ENCODE data around the gene MAST1.
"Not testable (repeated sequence)": the region's sequence is repeated elsewhere in the genome, so short reads cannot be mapped to it uniquely, and the experiment has no call there.

MAST1 gene

DNA sequence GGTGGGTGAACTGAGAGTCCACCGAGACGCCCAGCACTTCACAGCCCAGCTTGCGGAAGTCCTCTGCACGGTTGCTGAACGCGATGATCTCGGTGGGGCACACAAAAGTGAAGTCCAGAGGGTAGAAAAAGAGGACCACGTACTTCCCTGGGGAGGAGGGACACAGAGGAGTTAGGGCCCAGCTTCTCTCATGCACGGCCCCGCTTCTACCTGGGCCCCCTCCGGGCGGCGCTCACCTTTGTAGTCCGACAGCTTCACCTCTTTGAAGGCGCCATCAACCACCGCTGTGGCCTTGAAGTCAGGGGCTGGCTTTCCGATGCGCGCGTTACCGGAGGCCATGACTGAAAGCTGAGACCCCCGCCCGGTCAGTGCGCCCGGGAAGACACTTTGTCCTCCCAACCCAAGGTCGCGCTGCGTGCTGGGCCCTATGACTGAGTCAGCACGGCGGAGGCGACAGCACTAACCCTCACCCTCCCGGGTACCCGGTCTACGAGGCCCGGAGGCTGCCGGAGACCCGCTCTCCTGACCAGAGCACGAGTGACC lies 37.3 kb upstream of the MAST1 start:
- no peak for DNase-seq (ENCODE audit: low spot score)

DNA sequence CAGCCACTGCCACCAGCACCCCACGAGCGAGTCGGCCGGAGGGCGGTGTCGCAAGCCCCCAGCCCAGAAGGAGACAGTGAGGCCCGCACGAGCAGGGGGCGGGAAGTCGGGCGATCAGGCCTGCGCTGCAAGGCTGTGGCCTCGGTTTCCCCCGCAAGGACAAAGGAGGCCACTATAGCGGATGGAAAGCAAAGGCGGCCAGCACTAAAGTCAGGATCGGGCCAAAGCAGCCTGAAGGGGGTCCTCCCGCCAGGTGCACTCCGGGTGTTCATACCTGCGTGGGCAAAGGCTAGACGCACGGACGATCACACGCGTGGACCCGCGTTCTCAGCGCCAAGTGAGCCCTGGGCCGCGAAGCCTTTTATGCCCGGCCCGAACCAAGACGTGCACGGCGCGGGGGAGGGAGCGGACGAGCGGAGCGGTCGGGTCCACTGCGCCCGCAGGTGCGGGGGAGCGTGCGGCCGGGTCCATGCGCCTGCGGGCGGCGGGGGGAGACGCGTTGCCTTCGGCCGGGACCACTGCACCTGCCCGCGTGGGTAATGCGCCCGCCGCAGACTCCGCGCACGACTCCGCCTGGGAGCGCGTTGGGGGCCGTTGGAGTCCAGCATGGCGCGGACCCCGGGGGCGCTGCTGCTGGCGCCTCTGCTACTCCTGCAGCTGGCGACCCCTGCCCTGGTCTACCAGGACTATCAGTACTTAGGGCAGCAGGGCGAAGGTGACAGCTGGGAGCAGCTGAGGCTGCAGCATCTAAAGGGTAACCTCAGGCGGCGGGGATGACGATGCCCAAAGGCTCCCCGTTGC lies 36.6 kb upstream of the MAST1 start, which contains the start of the genes PRDX2 and THSD8:
Gene PRDX2 (minus strand): TSS at position 335 of the 801 bp plus-strand sequence. CDS start 539 bp downstream, outside the sequence.
Gene THSD8 (plus strand): TSS at position 604 of the 801 bp plus-strand sequence. CDS start 3 bp downstream, at position 607.
- DNase-seq (ENCODE audit: low spot score): peak; percentile 80

DNA sequence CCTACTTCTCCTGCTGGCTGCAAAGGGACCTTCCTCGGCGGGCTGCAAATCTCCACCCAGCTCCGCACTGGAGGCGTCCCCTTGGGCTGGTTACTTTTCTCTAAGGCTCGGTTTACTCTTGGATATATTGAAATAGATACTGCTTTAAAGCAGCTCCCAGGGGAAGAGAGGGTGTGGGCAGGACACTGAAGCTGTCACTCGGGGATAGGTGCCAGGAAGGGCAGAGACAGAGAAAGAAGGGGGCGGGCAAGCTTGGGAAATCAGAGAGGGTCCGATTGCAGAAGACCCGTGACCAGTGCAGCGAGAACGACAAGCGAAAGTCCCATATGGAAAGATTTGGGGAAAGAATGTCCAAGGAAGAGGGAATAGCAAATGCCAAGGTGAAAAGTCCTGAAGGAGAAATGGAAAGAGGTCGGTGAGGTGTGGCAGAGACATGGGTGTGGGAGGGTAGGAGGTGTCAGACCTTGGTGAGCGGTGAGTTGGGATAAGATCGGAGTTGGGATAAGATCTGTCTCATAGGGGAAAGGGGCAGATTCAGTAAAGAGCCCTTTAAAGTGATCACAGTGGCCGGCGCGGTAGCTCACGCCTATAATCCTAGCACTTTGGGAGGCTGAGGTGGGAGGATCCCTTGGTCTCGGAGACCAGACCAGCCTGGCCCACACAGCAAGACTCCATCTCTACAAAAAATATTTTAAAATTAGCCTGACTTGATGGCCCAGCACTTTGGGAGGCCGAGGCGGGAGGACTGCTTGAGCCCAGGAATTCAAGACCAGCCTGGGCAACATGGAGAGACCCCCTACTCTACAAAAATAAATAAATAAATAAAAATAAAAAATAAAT lies 35.8 kb upstream of the MAST1 start:
- DNase-seq (ENCODE audit: low spot score): no peak

DNA sequence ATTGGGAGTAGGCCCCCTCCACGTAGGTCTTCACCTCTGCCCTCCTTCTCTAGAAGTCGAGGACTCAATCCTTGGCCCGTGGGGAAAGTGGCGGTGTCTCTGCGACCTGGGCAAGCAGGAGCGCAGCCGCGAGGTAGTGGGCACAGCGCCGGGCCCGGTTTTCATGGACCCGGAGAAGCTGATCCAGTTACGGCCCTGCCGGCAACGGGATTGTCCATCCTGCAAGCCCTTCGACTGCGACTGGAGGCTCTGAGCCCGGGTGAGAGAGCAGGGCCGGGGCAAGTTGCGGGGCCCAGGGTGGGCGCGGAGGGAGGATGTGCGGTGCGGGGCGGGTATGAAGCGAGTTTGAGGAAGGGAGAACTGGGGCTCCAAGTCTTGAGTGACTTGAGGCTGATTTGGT lies 34.3 kb upstream of the MAST1 start:
- DNase-seq (ENCODE audit: low spot score): no peak

DNA sequence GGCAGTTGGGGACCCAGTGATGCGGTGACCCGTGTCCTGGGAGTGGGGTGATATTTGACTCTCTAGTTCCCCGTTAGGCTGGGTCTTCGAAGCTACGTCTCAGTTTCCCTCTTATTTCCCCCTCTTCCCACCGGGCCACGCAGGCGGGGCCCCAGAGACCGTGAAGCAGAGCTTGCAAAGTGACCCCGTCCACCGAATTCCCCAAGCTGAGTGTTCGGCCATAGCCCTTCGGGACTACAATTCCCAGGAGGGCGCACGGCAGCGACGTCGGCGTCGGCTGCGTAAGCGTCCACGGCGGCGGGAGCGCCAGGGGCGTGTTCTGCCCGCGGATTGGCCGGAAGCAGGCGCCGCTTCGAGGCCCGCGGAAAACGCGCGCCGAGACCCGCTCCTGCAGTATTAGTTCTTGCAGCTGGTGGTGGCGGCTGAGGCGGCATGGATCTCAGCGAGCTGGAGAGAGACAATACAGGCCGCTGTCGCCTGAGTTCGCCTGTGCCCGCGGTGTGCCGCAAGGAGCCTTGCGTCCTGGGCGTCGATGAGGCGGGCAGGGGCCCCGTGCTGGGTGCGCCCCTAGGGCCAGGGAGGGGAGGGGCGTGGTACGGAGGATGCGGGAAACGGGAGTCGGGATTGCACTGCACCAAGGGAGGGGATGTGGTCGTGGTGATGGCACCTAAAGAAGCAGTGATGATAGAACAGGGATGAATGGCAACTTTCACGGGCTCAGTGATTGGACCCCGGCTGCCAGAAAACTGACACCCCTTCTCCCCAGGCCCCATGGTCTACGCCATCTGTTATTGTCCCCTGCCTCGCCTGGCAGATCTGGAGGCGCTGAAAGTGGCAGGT lies 31.9 kb upstream of the MAST1 start, which contains the start of gene RNASEH2A:
Gene RNASEH2A (plus strand): TSS at position 343 of the 840 bp plus-strand sequence. CDS start 90 bp downstream, at position 433.
- DNase-seq (ENCODE audit: low spot score): peak; percentile 83

DNA sequence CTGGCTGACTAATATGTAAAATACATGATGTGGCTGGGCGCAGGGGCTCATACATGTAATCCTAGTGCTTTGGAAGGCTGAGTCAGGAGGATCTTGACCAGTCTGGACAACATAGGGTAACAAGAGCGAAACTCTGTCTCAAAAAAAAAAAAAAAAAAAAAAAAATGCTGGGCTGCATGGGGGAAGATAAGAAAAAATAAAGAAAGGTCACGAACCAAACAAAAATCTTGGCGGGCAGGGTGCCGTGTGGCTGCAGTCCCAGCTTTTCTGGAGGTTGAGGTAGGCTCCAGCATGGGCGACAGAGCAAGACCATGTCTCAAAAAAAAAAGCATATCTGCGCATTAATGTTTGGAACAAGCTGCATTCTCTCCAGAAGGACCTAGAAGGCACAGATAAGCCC lies 23.2 kb upstream of the MAST1 start:
- DNase-seq (ENCODE audit: low spot score): no peak

DNA sequence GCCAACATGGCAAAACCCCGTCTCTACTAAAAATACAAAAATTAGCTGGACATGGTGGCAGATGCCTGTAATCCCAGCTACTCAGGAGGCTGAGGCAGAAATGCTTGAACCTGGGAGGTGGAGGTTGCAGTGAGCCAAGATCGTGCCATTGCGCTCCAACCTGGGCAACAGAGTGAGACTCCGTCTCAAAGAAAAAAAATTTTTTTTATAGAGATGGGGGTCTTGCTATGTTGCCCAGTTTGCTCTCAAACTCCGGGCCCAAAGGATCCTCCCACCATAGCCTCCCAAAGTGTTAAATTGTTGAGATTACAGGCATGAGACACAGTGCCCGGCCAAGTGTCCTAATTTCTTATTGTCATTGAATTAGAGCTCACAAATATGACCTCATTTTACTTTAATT lies 21.1 kb upstream of the MAST1 start:
- DNase-seq (ENCODE audit: low spot score): not testable (repeated sequence)

DNA sequence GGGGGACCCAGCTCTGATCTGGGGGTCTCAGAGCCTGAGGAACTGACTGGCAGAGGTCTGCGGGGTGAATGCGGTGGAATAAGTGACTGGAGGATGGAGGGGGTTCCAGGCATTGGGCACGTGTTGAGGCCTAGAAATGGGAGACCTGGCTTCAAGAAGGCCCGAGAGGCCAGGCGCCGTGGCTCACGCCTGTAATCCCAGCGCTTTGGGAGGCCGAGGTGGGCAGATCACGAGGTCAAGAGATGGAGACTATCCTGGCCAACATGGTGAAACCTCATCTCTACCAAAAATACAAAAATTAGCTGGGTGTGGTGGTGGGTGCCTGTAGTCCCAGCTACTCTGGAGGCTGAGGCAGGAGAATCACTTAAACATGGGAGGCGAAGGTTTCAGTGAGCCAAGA lies 20.5 kb upstream of the MAST1 start:
- DNase-seq (ENCODE audit: low spot score): not testable (repeated sequence)

DNA sequence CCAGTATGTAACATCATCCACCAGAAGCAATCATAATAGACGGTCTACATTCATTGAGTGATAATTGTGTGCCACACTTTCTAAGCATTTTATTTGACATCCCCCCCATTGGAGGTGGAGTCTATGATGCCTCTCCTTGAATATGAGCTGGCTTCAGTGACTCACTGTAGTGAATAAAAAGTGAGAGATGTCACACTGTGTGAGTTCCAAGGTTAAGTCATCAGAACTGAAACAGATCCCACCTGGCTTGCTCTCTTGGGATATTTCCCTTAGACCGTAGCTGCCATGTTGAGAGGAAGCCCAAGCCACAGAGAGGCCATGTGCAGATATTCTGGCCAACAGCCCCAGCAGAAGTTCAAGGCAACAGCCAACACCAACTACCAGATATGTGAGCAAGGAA lies 16.6 kb upstream of the MAST1 start:
- DNase-seq (ENCODE audit: low spot score): no peak

DNA sequence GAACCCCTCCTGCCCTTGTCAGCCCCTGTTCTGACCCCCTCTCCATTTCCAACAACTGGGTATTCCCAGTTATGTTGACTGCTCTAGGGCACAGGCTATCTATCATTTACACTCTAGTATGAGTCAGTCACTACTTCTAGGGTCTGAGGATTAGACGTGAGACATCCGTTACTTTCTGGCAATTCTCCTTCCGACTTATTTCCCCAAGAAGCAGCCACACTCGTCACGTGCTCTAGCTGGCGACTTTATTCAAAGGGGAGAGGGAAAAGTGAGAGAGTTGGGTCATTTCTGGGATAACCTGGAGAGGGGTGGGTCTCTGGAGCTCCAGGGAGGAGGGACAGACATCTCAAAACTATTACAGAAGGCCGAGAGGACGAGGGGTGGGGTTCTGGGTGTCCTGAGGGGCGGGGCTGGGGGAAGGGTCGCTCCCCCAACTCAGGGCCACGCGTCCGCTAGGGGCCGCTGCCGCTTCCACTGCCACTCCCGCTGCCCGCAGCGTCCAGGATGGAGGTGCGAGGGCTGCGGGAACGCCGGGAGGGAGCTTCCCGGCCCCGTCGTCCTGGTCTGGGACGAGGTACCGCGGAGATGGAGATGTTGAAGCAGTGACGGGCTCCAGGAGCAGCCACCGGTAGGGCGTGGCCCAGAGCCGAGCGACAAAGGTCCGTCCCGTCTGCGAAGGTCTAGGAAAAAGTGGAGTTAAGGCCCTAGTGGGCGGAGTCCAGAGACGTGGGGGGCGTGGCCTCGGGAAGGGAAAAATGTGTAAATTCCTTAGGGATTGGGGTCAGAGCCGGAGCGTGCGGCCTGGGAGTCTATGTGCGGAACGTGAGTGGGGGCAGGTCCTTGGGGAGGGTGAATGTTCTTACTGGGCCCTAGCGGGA lies 12.8 kb upstream of the MAST1 start:
- DNase-seq (ENCODE audit: low spot score): peak; percentile 76

DNA sequence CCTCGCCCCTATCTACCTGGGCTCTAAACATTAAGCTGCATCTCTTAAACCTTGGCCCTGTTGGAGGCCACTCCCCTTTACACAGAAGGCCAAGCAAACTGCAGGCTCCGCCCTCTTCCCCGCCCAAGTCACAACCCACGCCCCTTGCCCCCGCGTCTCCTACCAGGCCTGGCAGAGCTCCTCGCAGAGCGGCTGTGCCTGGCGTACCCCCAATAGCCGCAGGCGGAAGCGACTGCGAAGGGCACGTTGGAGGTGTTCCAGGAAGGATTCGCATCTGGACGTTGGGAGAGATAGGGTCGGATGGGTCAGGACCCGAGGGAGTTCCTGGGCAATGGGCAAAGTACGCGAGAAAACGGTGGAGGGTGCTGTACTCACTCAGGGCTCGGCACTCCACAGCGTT lies 9.8 kb upstream of the MAST1 start:
- DNase-seq (ENCODE audit: low spot score): peak; percentile 69

DNA sequence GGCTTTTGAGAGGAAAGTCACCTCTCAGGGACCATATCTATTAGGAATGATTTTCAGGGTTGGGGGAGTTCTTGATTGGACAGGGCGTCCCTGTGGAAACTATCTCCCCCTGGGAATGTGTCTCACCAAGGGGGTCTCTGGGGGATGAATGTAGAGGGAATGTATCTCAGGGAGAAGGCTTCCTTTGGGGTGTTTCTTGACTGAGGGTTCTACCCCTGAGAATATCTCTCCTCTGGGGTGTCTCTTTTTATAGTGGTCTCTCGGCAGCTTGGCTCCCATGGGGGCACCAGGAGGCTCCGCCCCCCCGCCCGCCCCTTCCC lies 4.9 kb upstream of the MAST1 start:
- no peak for DNase-seq (ENCODE audit: low spot score)

DNA sequence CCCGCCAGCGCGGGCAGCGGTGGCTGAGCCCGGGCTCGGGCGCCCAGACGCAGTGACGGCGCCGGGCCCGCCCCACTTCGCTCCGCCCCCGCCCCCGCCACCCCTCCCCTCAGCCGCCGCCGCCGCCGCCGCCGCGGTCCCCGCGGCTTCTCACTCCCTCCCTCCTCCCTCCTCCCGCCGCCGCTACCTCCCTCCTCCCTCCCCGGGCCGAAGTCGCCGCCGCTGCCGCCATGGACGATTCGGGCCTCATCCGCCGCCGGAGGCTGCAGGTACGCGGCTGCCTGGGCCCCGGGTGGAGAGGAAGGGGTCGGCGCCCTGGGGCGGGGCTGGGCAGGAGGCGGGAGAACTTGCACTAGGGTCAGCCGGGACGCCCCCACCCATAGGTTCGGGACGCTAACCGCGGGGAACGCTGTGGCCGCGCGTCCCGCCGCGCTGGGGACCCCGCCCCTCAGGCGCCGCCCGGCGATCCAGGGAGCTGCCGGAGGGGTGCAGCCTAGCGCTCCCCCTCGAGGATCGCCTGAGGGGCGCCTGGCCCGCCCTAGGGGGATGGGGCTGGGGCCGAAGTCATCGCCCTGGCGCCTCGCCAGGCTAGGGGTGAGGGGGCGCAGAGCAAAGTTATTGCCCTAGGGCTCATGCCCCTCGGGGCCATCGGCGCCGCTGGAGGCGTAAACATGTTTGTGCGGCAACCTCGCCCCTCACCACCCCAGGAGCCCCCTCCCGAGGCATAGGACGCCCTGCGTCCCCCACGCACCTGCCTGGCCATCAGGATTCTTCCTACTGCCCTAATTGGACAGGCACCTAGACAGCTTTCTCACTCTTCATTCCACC lies 4.4 kb upstream of the MAST1 start:
- peak; percentile 55 for DNase-seq (ENCODE audit: low spot score)

DNA sequence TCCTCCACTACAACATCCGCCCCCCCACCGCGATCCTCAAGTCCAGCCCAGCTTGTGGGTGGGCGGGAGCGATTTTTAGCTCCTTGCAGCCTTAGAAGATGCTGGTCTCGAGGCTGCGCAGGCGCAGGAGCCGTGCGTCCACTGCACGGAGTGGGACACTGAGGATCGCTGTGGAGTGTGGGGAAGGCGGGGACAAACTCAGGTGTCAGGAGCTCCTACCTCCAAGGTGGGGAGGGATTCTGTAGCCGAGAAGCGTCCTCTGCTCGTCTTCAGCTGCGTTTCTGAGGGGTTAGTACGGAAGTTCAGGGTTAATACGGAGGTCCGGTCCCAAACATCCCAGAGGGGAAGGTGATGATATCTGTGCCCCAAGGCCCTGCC lies 3.8 kb upstream of the MAST1 start, which contains the start of gene RTBDN:
Gene RTBDN (minus strand): TSS at position 14 of the 378 bp plus-strand sequence. CDS start 4,600 bp downstream, outside the sequence.
- DNase-seq (ENCODE audit: low spot score): no peak

DNA sequence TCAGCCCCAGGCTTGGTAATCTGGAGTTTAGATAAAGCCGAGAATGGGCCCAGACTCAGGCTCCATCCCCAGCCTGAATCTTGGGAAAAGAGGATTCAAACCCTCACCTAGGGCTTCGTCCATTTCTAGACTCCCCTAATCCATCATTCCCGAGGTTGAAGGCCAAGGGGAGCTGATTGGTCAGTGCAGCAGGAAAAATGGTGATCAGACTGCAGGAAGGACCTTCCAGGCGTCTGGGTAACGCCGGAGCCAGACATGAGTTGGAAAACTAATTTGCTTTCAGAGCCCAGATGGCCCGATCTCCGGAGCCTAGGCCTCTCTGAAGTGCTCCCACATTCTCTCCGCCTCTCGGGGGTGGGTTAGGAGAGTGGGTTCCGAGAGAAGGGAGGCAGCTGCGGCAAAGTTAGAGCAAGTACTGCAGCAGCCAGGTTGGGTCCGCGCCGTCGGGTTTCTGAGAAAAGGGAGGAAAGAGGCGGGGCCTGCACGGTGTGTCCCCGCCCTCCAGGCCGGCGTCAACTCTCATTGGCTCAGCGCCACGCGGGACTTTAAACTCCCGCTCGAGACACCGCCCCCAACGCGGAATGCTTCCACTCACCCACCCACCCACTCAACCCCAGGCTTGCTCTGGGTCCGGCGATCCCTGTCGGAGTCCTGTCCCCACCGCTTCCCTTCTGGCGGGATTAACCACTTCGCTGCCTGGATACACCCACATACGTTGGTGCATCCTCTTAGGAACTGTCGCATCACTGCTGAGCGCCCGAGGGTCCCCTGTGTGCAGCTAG lies 3.1 kb upstream of the MAST1 start:
- peak; percentile 76 for DNase-seq (ENCODE audit: low spot score)

DNA sequence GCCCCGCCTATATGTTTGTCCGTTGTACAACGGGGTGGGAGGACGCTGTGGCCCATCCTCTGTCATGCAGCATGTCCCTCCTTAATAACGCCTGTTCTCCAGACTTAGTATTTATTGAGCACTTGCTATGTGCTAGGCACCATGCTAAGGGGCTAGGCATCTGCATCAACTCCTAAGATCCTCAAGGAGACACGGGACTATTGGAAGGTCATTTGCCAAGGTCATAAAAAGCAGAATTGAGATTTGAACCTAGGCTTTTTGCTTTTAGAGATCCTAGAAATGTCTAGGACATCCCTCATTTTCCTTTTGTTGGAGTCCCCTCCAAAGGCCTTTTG lies 1.8 kb upstream of the MAST1 start:
- DNase-seq (ENCODE audit: low spot score): no peak

DNA sequence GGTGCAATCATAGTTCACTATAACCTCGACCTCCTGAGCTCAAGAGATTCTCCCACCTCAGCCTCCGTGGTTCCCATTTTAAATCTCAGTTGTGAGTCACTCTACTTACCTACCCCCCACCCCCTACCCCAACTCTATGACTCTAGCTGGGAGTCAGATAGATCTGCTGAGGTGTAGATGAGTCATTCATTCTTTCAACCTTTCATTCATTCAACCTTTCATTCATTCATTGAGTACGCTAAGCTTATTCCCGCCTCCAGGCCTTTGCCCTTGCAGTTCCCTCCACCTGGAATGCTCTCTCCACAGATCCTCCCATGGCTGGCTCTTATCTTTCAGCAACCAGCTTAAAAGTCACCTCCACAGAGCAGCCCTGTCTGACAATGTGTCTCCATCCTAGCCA lies 1.1 kb upstream of the MAST1 start:
- no peak for DNase-seq (ENCODE audit: low spot score)

DNA sequence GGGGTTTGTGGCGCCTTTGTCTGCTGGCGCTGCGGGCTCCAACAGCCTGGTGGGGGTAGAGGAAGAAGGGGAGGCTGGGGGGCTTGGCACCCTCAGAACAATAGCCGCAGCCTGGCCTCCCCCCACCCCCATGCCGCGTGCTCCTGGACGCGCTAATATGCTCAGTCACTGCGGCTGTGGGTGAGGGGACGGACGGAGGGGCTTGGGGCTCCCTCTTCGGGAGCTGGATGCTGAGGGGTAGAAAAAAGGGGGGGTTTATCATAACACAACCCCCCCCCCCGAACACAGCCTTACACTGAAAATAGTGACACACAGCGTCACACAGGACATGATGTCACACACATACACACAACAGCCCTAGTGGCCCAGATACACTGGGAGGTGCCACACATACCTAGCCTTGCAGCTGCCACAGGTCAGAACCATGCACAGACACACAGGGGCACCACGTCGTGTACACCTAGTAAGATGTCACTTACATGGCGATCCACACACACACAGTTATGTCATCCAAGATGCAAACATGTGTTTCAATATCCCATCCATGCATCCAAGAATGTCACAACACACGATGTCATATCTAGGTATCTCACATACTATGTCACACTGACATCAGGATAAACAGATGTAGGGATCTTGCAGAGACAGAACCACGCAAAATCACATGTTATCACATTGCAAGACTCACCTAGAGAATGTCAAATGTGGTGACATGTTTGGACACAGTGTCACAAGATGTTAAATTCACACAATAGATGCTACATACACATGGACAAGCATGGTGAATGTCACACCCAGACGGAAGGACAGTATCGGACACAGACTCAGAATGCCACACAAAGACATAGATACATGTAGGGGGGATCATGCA lies 806 bp downstream of the MAST1 start:
- no peak for DNase-seq (ENCODE audit: low spot score)
